HG02938 (cell line): ENCODE results near the gene LENG1.

Experiments
- ATAC-seq: cut with Tn5 transposase; IDR thresholded peaks from one replicate; pipeline ENCODE4 v1.9.1; 2021; ENCODE audit warnings: mild to moderate bottlenecking, moderate library complexity; ENCODE audit not compliant: unreplicated experiment

Gene LENG1

GRCh38 chr19:54114340-54115108 is 45.0 kb downstream of the LENG1 start:
- no peak for ATAC-seq

- ATAC-seq, result no peak
Observed at GRCh38 chr19:54109651-54110050, 49.9 kb downstream of the LENG1 start.

- no peak for ATAC-seq
Observed at GRCh38 chr19:54108496-54108895, 51.0 kb downstream of the LENG1 start.

GRCh38 chr19:54107876-54108490 is 51.5 kb downstream of the LENG1 start:
- ATAC-seq, result no peak

GRCh38 chr19:54106716-54107115 is 52.8 kb downstream of the LENG1 start:
- ATAC-seq, result no peak

GRCh38 chr19:54105796-54106195 is 53.7 kb downstream of the LENG1 start:
- no peak for ATAC-seq
